ENCODE measurements around the gene SDF2L1.
"Not testable (repeated sequence)": the region's sequence is repeated elsewhere in the genome, so short reads cannot be mapped to it uniquely, and the experiment has no call there.

The SDF2L1 gene

DNA sequence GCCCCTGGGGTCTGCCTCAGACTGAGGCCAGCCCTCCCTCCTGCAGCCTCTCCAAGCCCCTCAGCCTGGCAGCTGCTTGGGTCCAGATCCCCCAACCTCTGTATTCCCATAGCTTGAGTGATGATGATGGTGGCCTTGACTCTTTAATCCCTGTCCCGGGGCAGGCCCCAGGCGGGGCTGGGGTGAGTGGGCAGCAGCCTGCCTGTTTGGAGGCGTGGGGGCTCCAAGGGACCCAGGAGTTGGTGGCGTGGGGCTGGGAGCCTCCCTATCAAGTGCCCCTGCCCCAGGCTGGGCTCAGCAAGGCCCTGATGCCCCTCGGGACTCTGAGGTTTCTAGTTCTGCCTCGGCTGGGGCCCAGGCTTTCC lies 46.2 kb downstream of the SDF2L1 start:
- no peak overlapping the region for H3K27ac ChIP-seq
- TF ChIP-seq, protein P1, sequence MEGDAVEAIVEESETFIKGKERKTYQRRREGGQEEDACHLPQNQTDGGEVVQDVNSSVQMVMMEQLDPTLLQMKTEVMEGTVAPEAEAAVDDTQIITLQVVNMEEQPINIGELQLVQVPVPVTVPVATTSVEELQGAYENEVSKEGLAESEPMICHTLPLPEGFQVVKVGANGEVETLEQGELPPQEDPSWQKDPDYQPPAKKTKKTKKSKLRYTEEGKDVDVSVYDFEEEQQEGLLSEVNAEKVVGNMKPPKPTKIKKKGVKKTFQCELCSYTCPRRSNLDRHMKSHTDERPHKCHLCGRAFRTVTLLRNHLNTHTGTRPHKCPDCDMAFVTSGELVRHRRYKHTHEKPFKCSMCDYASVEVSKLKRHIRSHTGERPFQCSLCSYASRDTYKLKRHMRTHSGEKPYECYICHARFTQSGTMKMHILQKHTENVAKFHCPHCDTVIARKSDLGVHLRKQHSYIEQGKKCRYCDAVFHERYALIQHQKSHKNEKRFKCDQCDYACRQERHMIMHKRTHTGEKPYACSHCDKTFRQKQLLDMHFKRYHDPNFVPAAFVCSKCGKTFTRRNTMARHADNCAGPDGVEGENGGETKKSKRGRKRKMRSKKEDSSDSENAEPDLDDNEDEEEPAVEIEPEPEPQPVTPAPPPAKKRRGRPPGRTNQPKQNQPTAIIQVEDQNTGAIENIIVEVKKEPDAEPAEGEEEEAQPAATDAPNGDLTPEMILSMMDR (IDR thresholded peaks at IDR 0.05): no peak
- no peaks in the 10 kb centered on the region for H3K27me3 ChIP-seq
- no peaks in the 10 kb centered on the region for H3K4me1 ChIP-seq (ENCODE audit: control insufficient read depth in 1 of 2, insufficient read depth in 1 of 2, low read depth in 1 of 2, low read length in 1 of 2)
- H3K36me3 ChIP-seq: peaks cover 96% of the 10 kb centered on the region
- no peak overlapping the region for H3K4me3 ChIP-seq (ENCODE audit: low read depth in 1 of 2, low read length in 1 of 2)
- no peaks in the 10 kb centered on the region for H3K9me3 ChIP-seq

DNA sequence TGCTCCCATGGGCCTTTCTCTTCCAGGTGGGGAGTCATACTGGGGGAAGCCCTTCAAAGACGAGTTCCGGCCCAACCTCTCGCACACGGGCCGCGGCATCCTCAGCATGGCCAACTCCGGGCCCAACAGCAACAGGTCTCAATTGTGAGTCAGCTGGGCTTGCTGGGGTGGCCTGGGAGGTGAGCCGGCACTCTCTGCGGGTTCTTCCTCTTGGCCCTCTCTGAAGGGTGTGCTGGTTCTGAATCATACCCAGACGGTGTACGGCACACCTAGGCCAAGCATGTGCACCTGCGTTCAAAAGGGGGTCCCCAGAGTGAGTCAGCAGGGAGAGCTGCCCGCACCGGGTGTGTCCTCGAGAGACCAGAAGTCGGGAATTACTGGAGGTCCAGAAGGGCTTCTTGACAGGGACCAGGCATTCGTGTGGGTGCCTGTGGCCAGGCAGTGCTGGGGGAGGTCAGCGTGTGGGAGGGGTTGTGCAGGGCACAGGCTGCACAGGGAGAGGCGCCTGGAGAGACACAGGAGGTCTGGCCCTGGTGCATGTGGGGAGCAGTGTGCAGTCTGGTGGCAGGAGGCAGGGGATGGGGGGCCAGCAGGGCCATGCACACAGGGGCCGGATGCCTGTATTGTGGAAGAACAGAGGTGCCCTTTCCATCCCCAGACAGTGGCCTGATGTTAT lies 46.7 kb downstream of the SDF2L1 start:
- H3K4me3 ChIP-seq (ENCODE audit: low read depth in 1 of 2, low read length in 1 of 2): no peak overlapping the region
- H3K27ac ChIP-seq: no peak overlapping the region
- H3K9me3 ChIP-seq: no peaks in the 10 kb centered on the region
- H3K36me3 ChIP-seq: peaks cover 96% of the 10 kb centered on the region
- TF ChIP-seq, protein P1 (IDR thresholded peaks at IDR 0.05): no peak
- H3K27me3 ChIP-seq: no peaks in the 10 kb centered on the region
- H3K4me1 ChIP-seq (ENCODE audit: control insufficient read depth in 1 of 2, insufficient read depth in 1 of 2, low read depth in 1 of 2, low read length in 1 of 2): no peaks in the 10 kb centered on the region

DNA sequence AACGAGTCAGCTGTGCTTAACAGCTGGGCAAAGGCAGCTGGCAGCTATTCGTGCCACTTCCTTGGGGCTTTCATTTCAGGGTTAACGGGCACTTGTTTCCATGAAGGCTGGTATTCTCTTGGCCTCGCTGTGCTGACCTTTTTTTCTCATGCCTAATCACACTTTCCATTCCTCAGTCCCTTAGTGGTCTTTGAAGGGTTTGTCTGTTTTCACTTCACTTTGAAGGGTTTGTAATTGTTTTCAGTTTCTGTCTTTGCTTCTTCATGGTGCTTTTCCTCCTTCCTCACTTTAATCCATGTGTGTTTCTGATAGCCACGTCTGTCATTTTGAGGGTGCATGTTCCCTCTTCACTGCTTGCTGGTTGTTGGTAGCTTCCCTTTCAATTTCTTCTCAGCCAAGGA lies 48.3 kb downstream of the SDF2L1 start:
- Histone ChIP-seq H3K4me1 (ENCODE audit: control insufficient read depth in 1 of 2, insufficient read depth in 1 of 2, low read depth in 1 of 2, low read length in 1 of 2) (no peaks in the 10 kb centered on the region), H3K9me3 (no peaks in the 10 kb centered on the region), H3K4me3 (ENCODE audit: low read depth in 1 of 2, low read length in 1 of 2) (no peak overlapping the region), H3K27ac (no peak overlapping the region), H3K27me3 (no peaks in the 10 kb centered on the region), H3K36me3 (peaks cover 97% of the 10 kb centered on the region)
- TF ChIP-seq, protein P1 (IDR thresholded peaks at IDR 0.05): no peak

DNA sequence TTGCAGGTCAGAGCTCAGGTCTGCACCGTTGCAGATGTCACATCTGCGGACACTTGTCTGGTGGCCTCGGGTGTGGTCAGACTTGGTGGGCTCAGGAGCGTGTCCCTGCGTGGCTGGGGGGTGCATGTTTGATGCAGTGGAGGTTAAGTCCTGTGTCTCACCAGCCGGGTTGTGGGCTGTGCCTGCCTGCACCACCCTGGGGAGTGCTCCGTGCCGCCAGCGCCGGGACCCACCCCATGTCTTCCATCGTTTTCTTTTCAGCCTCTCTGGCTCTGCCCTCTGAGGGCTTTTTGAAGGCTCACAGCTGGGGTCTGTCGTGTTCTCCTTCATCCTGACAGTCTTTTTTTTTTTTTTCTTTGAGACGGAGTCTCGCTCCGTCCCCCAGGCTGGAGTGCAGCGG lies 49.7 kb downstream of the SDF2L1 start:
- peaks cover 97% of the 10 kb centered on the region for H3K36me3 ChIP-seq
- H3K27me3 ChIP-seq: no peaks in the 10 kb centered on the region
- TF ChIP-seq, protein P1 (IDR thresholded peaks at IDR 0.05): no peak

DNA sequence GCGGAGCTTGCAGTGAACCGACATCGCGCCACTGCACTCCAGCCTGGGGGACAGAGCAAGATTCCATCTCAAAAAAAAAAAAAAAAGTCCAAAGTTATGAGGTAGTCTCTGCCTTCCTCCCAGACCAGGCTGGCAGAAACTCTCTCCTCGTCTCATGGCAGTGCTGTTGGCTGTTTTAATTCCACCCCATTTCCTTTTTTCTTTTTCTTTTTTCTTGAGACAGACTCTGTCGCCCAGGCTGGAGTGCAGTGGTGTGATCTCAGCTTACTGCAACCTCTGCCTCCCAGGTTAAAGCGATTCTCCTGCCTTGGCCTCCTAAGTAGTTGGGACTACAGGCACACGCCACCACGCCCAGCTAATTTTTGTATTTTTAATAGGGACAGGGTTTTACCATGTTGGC lies 50.8 kb downstream of the SDF2L1 start:
- H3K4me3 ChIP-seq (ENCODE audit: low read depth in 1 of 2, low read length in 1 of 2); H3K27ac ChIP-seq; H3K4me1 ChIP-seq (ENCODE audit: control insufficient read depth in 1 of 2, insufficient read depth in 1 of 2, low read depth in 1 of 2, low read length in 1 of 2); H3K27me3 ChIP-seq; H3K9me3 ChIP-seq: not testable (repeated sequence)
- H3K36me3 ChIP-seq: peaks cover 97% of the 10 kb centered on the region

More for the DNA sequence above, 49.7 kb downstream of the SDF2L1 start:
- Histone ChIP-seq H3K9me3 (no peaks in the 10 kb centered on the region), H3K27ac (no peak overlapping the region), H3K4me3 (ENCODE audit: low read depth in 1 of 2, low read length in 1 of 2) (no peak overlapping the region), H3K4me1 (ENCODE audit: control insufficient read depth in 1 of 2, insufficient read depth in 1 of 2, low read depth in 1 of 2, low read length in 1 of 2) (no peaks in the 10 kb centered on the region)

DNA sequence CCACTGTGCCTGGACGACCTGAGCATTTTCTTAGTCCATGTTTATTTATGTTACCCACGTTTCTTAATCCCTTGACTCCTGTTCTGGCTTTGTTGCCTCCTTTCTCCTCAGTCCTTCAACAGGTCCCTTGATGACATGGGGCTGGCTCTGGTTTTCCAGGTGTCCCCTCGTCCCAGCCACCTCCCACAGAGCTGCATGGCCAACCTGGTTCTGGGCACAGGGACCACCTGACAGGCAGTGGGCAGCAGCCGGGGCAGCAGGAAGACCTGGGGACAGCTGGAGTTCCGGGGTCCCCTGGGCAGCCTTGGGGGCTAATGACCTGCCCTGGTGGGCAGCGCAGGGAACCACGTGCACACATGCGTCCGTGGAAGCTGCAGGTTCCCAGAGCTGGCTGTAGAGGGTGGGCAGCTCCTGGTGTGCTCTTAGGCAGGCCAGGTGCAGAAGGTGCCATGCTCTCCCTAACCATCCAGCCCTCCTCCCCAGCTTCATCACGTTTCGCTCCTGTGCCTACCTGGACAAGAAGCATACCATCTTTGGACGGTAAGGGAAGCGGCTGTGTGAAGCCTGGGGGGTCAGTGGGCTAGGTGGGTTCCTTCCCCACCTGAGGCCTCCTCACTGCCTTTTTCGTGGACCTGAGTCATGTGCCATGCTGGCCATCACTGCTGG lies 51.4 kb downstream of the SDF2L1 start:
- TF ChIP-seq, protein P1 (IDR thresholded peaks at IDR 0.05): no peak
- H3K4me3 ChIP-seq (ENCODE audit: low read depth in 1 of 2, low read length in 1 of 2): no peak overlapping the region
- H3K27me3 ChIP-seq: no peaks in the 10 kb centered on the region
- no peak overlapping the region for H3K27ac ChIP-seq
- H3K36me3 ChIP-seq: peaks cover 96% of the 10 kb centered on the region
- H3K9me3 ChIP-seq: no peaks in the 10 kb centered on the region
- no peaks in the 10 kb centered on the region for H3K4me1 ChIP-seq (ENCODE audit: control insufficient read depth in 1 of 2, insufficient read depth in 1 of 2, low read depth in 1 of 2, low read length in 1 of 2)

Measured in neutrophil (primary cell).